SK-N-SH (cell line): ENCODE measurements around the gene SHISAL1.

Experiments used
- RAD21 ChIP-seq: IDR thresholded peaks from 2 replicates; pipeline ENCODE4 v1.6.1; 2012; ENCODE audit warnings: mild to moderate bottlenecking, low read length
- TF ChIP-seq, protein P1 (sequence below): IDR thresholded peaks from 2 replicates; pipeline ENCODE4; 2012

DNA sequence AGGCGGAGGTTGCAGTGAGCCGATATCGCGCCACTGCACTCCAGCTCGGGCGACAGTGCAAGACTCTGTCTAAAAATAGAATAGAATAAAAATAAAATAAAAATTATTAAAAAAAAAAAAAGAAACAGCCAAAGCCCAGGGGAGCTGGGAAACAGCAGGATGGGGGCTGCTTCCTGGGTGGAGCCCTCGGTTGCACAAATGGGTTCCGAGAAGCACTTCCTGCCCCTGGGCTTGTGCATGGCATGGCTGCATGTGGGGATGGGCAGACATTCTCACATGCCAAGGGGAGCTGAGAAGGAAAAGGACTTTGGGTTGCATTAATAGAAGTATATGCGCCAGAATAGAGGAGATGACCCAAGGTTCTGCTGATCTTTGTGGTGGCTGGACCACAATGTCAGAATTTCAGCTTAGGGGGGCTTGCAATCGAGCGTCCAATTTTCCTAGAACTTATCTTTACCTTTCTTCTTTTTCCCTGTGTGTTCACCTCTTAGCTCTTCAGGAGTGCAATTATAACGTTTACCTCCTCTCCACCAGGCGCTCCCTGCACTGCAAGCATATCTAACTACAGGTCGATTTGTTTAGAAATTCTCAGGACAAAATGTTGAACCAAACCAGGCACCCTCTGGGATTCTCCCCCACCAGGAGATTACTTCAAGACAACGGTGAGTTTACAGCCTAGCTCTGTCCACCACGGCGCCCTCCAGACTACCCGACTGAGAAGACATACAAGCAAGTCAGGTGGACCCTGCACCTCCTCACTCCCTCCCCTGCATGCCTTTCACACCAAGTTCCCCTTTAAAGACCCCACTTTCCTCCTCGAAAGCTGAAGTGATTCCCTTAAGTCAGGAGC lies 53.2 kb downstream of the SHISAL1 start:
- TF ChIP-seq RAD21, result no peak
- TF ChIP-seq, protein P1, sequence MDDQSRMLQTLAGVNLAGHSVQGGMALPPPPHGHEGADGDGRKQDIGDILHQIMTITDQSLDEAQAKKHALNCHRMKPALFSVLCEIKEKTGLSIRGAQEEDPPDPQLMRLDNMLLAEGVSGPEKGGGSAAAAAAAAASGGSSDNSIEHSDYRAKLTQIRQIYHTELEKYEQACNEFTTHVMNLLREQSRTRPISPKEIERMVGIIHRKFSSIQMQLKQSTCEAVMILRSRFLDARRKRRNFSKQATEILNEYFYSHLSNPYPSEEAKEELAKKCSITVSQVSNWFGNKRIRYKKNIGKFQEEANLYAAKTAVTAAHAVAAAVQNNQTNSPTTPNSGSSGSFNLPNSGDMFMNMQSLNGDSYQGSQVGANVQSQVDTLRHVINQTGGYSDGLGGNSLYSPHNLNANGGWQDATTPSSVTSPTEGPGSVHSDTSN, result no peak
